Chondrocyte (in vitro differentiated cells): ENCODE measurements around the gene FBXO30. TPM values are rescaled to one million over a fixed set of nuclear protein-coding genes. Genes with fewer than 3 reads are reported as not detected.
A peak's percentile ranks its signal among the peaks of the same experiment; 100 is the strongest.

Experiments used
- DNase-seq: peaks from one replicate; pipeline ENCODE4 v3.0.0; 2021; ENCODE audit warnings: mixed read lengths, low spot score
- H3K27ac Mint-ChIP-seq: one replicate; pipeline ENCODE4 v1.8.0; 2021; ENCODE audit warnings: mild to moderate bottlenecking, moderate library complexity, mixed read lengths; ENCODE audit not compliant: unreplicated experiment
- H3K27me3 Mint-ChIP-seq: 2 replicates; pipeline ENCODE4 v1.8.0; 2021; ENCODE audit warnings: low read depth, mixed read lengths
- H3K36me3 Mint-ChIP-seq: 2 replicates; pipeline ENCODE4 v1.8.0; 2021; ENCODE audit warnings: low read depth, mixed read lengths
- H3K4me1 Mint-ChIP-seq: 2 replicates; pipeline ENCODE4 v1.8.0; 2021; ENCODE audit warnings: low read depth, mild to moderate bottlenecking, mixed read lengths
- H3K4me3 Mint-ChIP-seq: one replicate; pipeline ENCODE4 v1.8.0; 2021; ENCODE audit warnings: mild to moderate bottlenecking, moderate library complexity, mixed read lengths; ENCODE audit not compliant: unreplicated experiment
- H3K9me3 Mint-ChIP-seq: 2 replicates; pipeline ENCODE4 v1.8.0; 2021; ENCODE audit warnings: low read depth, mixed read lengths
- CTCF ChIP-seq: fragments of 200-600 bp; sonication (generic); IDR thresholded peaks from 2 replicates; pipeline ENCODE4 v1.5.0; 2021; ENCODE audit warnings: antibody characterized with exemption, mild to moderate bottlenecking, moderate library complexity
- total RNA-seq: library from RNA; stranded (reverse); gene quantifications from 3 replicates; pipeline ENCODE4 v1.2.1, GENCODE V29; 2021

The FBXO30 gene
- total RNA-seq, 1 donor from 2014 or later = 11.0 TPM

GRCh38 chr6:145841668-145842067 is 27.1 kb upstream of the FBXO30 start:
- Mint-ChIP-seq H3K36me3 (no peaks in the 10 kb centered on the region), H3K27ac (no peak overlapping the region), H3K4me3 (no peak overlapping the region), H3K9me3 (no peaks in the 10 kb centered on the region), H3K4me1 (peaks cover 33% of the 10 kb centered on the region), H3K27me3 (no peaks in the 10 kb centered on the region)
- DNase-seq = no peak
- no peak for TF ChIP-seq CTCF

GRCh38 chr6:145839653-145840052 is 25.1 kb upstream of the FBXO30 start:
- H3K9me3 Mint-ChIP-seq = no peaks in the 10 kb centered on the region
- H3K4me3 Mint-ChIP-seq = no peak overlapping the region
- H3K36me3 Mint-ChIP-seq = no peaks in the 10 kb centered on the region
- H3K27ac Mint-ChIP-seq = no peak overlapping the region
- no peak for TF ChIP-seq CTCF
- peaks cover 30% of the 10 kb centered on the region for H3K4me1 Mint-ChIP-seq
- H3K27me3 Mint-ChIP-seq = no peaks in the 10 kb centered on the region
- DNase-seq = no peak

- no peaks in the 10 kb centered on the region for H3K36me3 Mint-ChIP-seq
- no peak overlapping the region for H3K4me3 Mint-ChIP-seq
- no peak overlapping the region for H3K27ac Mint-ChIP-seq
- H3K9me3 Mint-ChIP-seq = no peaks in the 10 kb centered on the region
- TF ChIP-seq CTCF = no peak
- peaks cover 30% of the 10 kb centered on the region for H3K4me1 Mint-ChIP-seq
- DNase-seq = no peak
- no peaks in the 10 kb centered on the region for H3K27me3 Mint-ChIP-seq
Measured at GRCh38 chr6:145838305-145838704, 23.7 kb upstream of the FBXO30 start.

GRCh38 chr6:145836772-145837171 is 22.2 kb upstream of the FBXO30 start:
- TF ChIP-seq CTCF = no peak

GRCh38 chr6:145836170-145836569 is 21.6 kb upstream of the FBXO30 start:
- no peak for TF ChIP-seq CTCF
- Mint-ChIP-seq H3K4me3 (no peak overlapping the region), H3K9me3 (no peaks in the 10 kb centered on the region), H3K36me3 (no peaks in the 10 kb centered on the region), H3K4me1 (peaks cover 24% of the 10 kb centered on the region), H3K27me3 (no peaks in the 10 kb centered on the region), H3K27ac (peak overlapping the region; percentile 46)
- no peak for DNase-seq

More at GRCh38 chr6:145836772-145837171, 22.2 kb upstream of the FBXO30 start:
- H3K27ac Mint-ChIP-seq = no peak overlapping the region
- H3K4me1 Mint-ChIP-seq = peaks cover 22% of the 10 kb centered on the region
- no peak overlapping the region for H3K4me3 Mint-ChIP-seq
- H3K9me3 Mint-ChIP-seq = no peaks in the 10 kb centered on the region
- no peaks in the 10 kb centered on the region for H3K27me3 Mint-ChIP-seq
- DNase-seq = no peak
- no peaks in the 10 kb centered on the region for H3K36me3 Mint-ChIP-seq
